IMR-90 (cell line): ENCODE results near the gene SALL4. TPM values are rescaled to one million over a fixed set of nuclear protein-coding genes. Genes with fewer than 3 reads are reported as not detected.

ENCODE experiments used
- polyA plus RNA-seq, 3 experiments: library from polyadenylated mRNA; depleted of rRNA; stranded (reverse); fragments of >200 nt; gene quantifications; 2 replicates each; pipeline ENCODE4 v1.2.3, GENCODE V29; 2012; ENCODE audit warnings: low replicate concordance in 1 of 3
- total RNA-seq: library from RNA; depleted of rRNA; stranded (reverse); fragments of >200 nt; gene quantifications from 2 replicates; pipeline ENCODE4 v1.2.3, GENCODE V29; 2012; rRNA removed

SALL4 gene
- total and polyA plus RNA-seq, 2 of the 4 experiments (the other 2 are of a cell fraction): not detected

Other genes starting within 250 kb of the SALL4 start
- 22.4 and 23.3 TPM in 2 replicates for gene ATP9A, start 34.1 kb downstream of the SALL4 start, total RNA-seq
- 10.4 and 10.6 TPM in 2 replicates for gene ATP9A, start 34.1 kb downstream of the SALL4 start, polyA plus RNA-seq (2012; rRNA removed)